GM19463 (cell line): ENCODE data around the gene HEMGN.

ENCODE experiments used
- ATAC-seq: cut with Tn5 transposase; IDR thresholded peaks from one replicate; pipeline ENCODE4 v1.9.1; 2021; ENCODE audit warnings: mild to moderate bottlenecking, moderate library complexity; ENCODE audit not compliant: unreplicated experiment

Gene HEMGN

GRCh38 chr9:97934321-97935115 lies 3.5 kb downstream of the HEMGN start:
- ATAC-seq: no peak

- ATAC-seq: no peak
Measured at GRCh38 chr9:97933297-97933998, 4.5 kb downstream of the HEMGN start.

- ATAC-seq: no peak
Measured at GRCh38 chr9:97930972-97931371, 7.0 kb downstream of the HEMGN start.

GRCh38 chr9:97928986-97929604 lies 8.9 kb downstream of the HEMGN start:
- ATAC-seq: no peak

GRCh38 chr9:97925497-97926334 lies 12.3 kb downstream of the HEMGN start:
- ATAC-seq: no peak

GRCh38 chr9:97924386-97924785 lies 13.6 kb downstream of the HEMGN start:
- ATAC-seq: no peak

GRCh38 chr9:97923529-97924108 lies 14.4 kb downstream of the HEMGN start:
- ATAC-seq: no peak

GRCh38 chr9:97921959-97922724 lies 15.8 kb downstream of the HEMGN start, which contains the start of gene TRMO:
Gene TRMO, minus strand, starts transcription at chr9:97922500. Its CDS starts 7 bp downstream, at chr9:97922493.
- ATAC-seq: peak; percentile 83

GRCh38 chr9:97919217-97919813 lies 18.7 kb downstream of the HEMGN start:
- ATAC-seq: no peak

- ATAC-seq: no peak
Measured at GRCh38 chr9:97918611-97919010, 19.4 kb downstream of the HEMGN start.

GRCh38 chr9:97911970-97912369 lies 26.0 kb downstream of the HEMGN start:
- ATAC-seq: no peak

- no peak for ATAC-seq
Measured at GRCh38 chr9:97911528-97911927, 26.4 kb downstream of the HEMGN start.

- no peak for ATAC-seq
Measured at GRCh38 chr9:97910357-97910756, 27.6 kb downstream of the HEMGN start.

GRCh38 chr9:97908705-97909104 lies 29.3 kb downstream of the HEMGN start:
- ATAC-seq: no peak

GRCh38 chr9:97907632-97908031 lies 30.3 kb downstream of the HEMGN start:
- ATAC-seq: no peak

GRCh38 chr9:97907046-97907445 lies 30.9 kb downstream of the HEMGN start:
- no peak for ATAC-seq

- no peak for ATAC-seq
Measured at GRCh38 chr9:97906236-97906831, 31.6 kb downstream of the HEMGN start.

GRCh38 chr9:97905228-97905627 lies 32.7 kb downstream of the HEMGN start:
- ATAC-seq: no peak

GRCh38 chr9:97904725-97905124 lies 33.2 kb downstream of the HEMGN start:
- ATAC-seq: no peak
